DND-41 (cell line): Measurements from ENCODE around the gene IER3.

Source experiments
- ATAC-seq: fragments of 200-7000 bp; cut with Tn5 transposase; 3 replicates; pipeline ENCODE4 v1.9.1; 2021; ENCODE audit warnings: low read depth; ENCODE audit not compliant: insufficient read depth
- DNase-seq: peaks from one replicate; pipeline ENCODE4 v3.0.0-alpha.2; 2020
- H2AFZ ChIP-seq: 2 replicates; pipeline ENCODE4 v1.6.0; 2012; ENCODE audit warnings: low read depth, low read length
- H3K27ac ChIP-seq: 2 replicates; pipeline ENCODE4 v1.5.1; 2012; ENCODE audit warnings: low read length, inconsistent platforms
- H3K27me3 ChIP-seq: fragments of 200-600 bp; sonication (generic); 2 replicates; pipeline ENCODE4 v1.6.0; 2012; ENCODE audit warnings: low read length, mild to moderate bottlenecking, inconsistent platforms; ENCODE audit not compliant: insufficient read depth, poor library complexity
- H3K36me3 ChIP-seq: 2 replicates; pipeline ENCODE4 v1.5.1; 2012; ENCODE audit warnings: low read length, inconsistent platforms; ENCODE audit not compliant: insufficient read depth
- H3K4me1 ChIP-seq: 2 replicates; pipeline ENCODE4 v1.5.1; 2012; ENCODE audit warnings: mild to moderate bottlenecking, low read length; ENCODE audit not compliant: insufficient read depth
- H3K4me2 ChIP-seq: 2 replicates; pipeline ENCODE4 v1.6.0; 2012; ENCODE audit warnings: mild to moderate bottlenecking, moderate library complexity, low read length, inconsistent platforms; ENCODE audit not compliant: insufficient read depth
- H3K4me3 ChIP-seq, 2 experiments: fragments of 200-600 bp in 1 of 2; shearing (Covaris generic) in 1 of 2; 2 replicates each; pipeline ENCODE4 v1.5.1; 2012 to 2016; ENCODE audit warnings: inconsistent platforms in 2 of 2, low read length in 2 of 2, mild to moderate bottlenecking in 2 of 2, low read depth in 1 of 2, moderate library complexity in 1 of 2
- H3K79me2 ChIP-seq: 2 replicates; pipeline ENCODE4 v1.6.0; 2012; ENCODE audit warnings: low read length, inconsistent platforms; ENCODE audit not compliant: insufficient read depth
- H3K9ac ChIP-seq: 2 replicates; pipeline ENCODE4 v1.6.0; 2012; ENCODE audit warnings: low read depth, mild to moderate bottlenecking, inconsistent platforms, low read length, moderate library complexity
- H3K9me3 ChIP-seq: 2 replicates; pipeline ENCODE4 v1.5.1; 2012; ENCODE audit warnings: low read length, moderate library complexity, mild to moderate bottlenecking, inconsistent platforms; ENCODE audit not compliant: insufficient read depth, severe bottlenecking
- H4K20me1 ChIP-seq: 2 replicates; pipeline ENCODE4 v1.6.0; 2012; ENCODE audit warnings: low read length; ENCODE audit not compliant: insufficient read depth
- EZH2 ChIP-seq: IDR thresholded peaks from 3 replicates; pipeline ENCODE4 v1.6.1; 2012; ENCODE audit warnings: borderline replicate concordance, low read depth, mild to moderate bottlenecking, moderate library complexity, low read length, inconsistent platforms; ENCODE audit not compliant: severe bottlenecking
- TF ChIP-seq, protein P1 (sequence below): IDR thresholded peaks from 2 replicates; pipeline ENCODE4 v1.5.1; 2012; ENCODE audit warnings: borderline replicate concordance, low read length, moderate library complexity, mild to moderate bottlenecking; ENCODE audit not compliant: poor library complexity, severe bottlenecking; ENCODE audit errors: extremely low read depth

IER3 gene

DNA sequence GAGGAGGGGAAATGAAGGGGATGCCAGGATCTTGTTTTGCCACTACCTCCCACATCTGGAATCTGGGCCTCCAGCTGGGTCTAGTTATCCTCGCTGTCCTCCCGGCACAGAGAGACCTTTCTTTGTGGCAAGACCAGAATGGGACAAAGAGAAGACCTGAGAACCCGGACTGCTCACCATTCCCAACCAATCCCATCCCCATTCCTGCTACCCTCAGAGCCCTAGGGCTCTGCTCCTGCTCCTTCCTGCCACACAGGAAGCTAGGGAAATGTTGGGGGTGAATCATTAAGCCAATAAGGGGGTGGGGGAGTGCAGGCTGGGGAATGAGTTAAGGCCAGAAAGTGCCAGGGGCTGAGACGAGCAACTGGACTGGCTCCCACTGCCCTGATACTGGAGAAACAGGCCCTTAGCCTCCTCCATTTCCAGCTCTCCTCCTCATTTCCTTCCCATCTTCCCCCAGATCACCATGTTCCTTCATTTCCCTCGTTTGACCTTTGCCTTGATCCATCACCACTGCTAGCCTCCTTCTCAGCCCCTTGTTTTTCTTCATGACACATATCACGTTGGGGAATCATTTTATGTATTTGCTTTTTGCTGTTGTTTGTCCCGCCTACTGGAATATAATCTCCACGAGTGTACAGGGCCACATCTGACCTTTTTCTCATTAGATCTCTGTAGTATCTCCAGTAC, 4.6 kb upstream of the IER3 start:
- H3K79me2 ChIP-seq, result no peaks in the 10 kb centered on the region
- peaks cover 3% of the 10 kb centered on the region for H3K27me3 ChIP-seq
- DNase-seq (no peak), ATAC-seq (no peak)
- H3K9me3 ChIP-seq, result no peaks in the 10 kb centered on the region
- H3K4me2 ChIP-seq, result no peak overlapping the region
- no peak overlapping the region for H2AFZ ChIP-seq
- H3K4me1 ChIP-seq, result peaks cover 16% of the 10 kb centered on the region
- no peaks in the 10 kb centered on the region for H4K20me1 ChIP-seq
- H3K4me3 ChIP-seq, result no peak overlapping the region
- H3K27ac ChIP-seq, result no peak overlapping the region
- H3K36me3 ChIP-seq, result no peaks in the 10 kb centered on the region
- no peak overlapping the region for H3K9ac ChIP-seq
- TF ChIP-seq, protein P1, sequence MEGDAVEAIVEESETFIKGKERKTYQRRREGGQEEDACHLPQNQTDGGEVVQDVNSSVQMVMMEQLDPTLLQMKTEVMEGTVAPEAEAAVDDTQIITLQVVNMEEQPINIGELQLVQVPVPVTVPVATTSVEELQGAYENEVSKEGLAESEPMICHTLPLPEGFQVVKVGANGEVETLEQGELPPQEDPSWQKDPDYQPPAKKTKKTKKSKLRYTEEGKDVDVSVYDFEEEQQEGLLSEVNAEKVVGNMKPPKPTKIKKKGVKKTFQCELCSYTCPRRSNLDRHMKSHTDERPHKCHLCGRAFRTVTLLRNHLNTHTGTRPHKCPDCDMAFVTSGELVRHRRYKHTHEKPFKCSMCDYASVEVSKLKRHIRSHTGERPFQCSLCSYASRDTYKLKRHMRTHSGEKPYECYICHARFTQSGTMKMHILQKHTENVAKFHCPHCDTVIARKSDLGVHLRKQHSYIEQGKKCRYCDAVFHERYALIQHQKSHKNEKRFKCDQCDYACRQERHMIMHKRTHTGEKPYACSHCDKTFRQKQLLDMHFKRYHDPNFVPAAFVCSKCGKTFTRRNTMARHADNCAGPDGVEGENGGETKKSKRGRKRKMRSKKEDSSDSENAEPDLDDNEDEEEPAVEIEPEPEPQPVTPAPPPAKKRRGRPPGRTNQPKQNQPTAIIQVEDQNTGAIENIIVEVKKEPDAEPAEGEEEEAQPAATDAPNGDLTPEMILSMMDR, result no peak
- TF ChIP-seq EZH2, result no peak

DNA sequence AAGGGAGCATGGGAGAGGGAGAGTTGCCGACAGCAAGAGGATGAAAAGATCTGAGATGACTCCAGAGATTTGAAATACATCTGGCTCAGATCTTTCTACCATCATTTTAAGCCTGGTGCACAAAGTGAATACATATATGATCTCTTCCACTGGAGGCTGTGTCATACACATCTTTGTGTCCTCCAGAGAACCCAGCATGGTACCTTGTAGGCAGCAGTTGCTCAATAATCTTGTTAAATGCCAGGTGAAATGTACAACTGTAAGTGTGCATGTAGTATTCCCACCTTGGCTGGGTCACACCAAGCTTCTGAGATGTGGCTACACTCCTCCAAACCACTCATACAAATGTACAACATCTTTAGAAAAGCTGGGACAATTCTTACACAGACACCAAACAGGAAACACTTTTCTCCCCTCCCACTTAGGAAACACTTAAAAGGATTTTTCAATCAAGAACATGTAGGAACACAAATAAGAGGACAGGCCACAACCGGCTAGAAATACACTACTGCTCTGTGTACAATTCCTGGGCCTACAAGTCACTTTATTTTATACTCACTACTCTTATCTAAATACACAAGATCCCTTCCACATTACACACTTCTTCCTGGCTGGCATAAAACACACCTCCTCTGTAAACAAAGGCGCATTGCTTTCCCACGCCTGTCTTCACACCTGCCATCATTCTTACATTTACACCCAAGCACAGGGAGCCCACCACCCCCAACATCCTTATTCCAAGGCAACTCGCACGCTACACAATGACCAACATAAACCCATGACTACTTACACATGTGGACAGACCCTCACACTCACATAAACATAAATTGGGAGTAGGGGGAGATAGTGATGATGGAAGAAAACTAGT, 3.8 kb upstream of the IER3 start:
- DNase-seq (no peak), ATAC-seq (no peak)
- Histone ChIP-seq H3K9me3 (no peaks in the 10 kb centered on the region), H3K4me3 (no peak overlapping the region), H3K4me1 (peaks cover 24% of the 10 kb centered on the region), H3K4me2 (no peak overlapping the region), H4K20me1 (peaks cover 3% of the 10 kb centered on the region; the same call in 1 of the 2 replicates), H3K9ac (no peak overlapping the region), H3K36me3 (no peaks in the 10 kb centered on the region), H3K27me3 (peaks cover 12% of the 10 kb centered on the region), H2AFZ (no peak overlapping the region), H3K27ac (no peak overlapping the region), H3K79me2 (no peaks in the 10 kb centered on the region)
- no peak for TF ChIP-seq EZH2
- TF ChIP-seq, protein P1, result no peak

DNA sequence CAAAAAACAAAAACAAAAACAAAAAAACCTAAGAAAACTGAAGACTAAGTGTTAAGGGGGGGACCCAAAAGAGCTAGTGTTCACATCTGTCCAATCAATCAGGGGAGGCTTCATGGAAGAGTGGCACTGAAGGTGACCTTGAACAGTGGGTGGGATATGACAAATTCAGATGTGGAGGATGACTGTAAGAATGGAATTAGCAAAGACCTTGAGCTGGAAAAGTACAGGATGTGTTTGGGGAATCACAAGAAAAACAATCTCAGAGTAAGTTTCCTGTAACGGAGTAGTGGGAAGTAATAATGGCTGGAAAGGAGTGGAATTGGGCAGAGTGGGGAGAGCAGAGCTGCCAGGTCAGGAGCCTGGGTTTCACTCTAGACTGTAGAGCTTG, 2.9 kb upstream of the IER3 start:
- no peak overlapping the region for H3K27ac ChIP-seq

More for the DNA sequence above, 2.9 kb upstream of the IER3 start:
- Histone ChIP-seq H3K9ac (no peak overlapping the region), H3K4me1 (peaks cover 30% of the 10 kb centered on the region), H3K4me2 (no peak overlapping the region), H3K9me3 (no peaks in the 10 kb centered on the region), H3K36me3 (no peaks in the 10 kb centered on the region), H2AFZ (no peak overlapping the region), H3K27me3 (peaks cover 17% of the 10 kb centered on the region), H4K20me1 (peaks cover 5% of the 10 kb centered on the region; the same call in 1 of the 2 replicates), H3K4me3 (no peak overlapping the region), H3K79me2 (no peaks in the 10 kb centered on the region)
- DNase-seq (no peak), ATAC-seq (no peak)
- TF ChIP-seq, protein P1, result no peak
- no peak for TF ChIP-seq EZH2
